ENCODE results near the gene MARCHF6.

Gene MARCHF6

GRCh38 chr5:10354048-10354872 is 765 bp downstream of the MARCHF6 start:
- Histone ChIP-seq H3K9ac (ENCODE audit: low read length) (peak overlapping the region; percentile 78), H4K20me1 (ENCODE audit: insufficient read depth, low read length) (peaks cover 38% of the 10 kb centered on the region)

DNA sequence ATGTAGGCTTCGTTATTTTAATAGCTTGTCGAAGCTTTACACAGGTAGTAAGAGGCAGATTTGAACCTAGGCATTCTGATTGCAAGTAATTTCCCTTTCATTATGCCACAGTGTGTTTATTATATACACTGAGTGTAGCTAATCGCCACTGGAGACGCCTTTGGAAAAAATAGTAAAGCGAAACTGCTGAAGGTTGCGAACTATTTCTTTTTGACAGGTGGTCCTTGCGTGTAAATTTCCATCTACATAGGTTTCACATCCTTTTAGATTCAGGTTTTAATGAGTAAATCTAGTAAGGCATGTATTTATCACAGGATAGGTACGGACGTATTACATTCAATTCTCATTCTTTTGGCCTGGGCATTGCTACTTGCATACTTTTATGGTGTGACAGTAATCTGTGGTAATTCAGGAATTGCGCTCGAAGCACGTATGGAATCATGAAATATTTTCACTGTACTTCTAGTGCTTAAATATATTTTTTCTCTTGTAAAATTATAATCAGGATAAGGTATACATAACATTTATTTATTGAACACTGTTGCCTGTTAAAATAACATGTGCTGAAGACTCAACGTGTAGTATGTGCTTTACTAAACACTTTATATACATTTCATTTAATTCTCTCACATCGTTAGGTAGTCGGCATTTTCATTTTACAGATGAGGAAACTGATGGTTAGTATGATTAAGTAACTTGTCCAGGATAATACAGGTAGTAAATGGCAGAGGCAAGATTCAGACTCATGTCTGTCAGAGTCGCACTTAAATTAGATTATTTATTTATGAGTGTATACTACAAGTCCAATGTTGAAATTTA is 1.8 kb downstream of the MARCHF6 start:
- peaks cover 36% of the 10 kb centered on the region for H3K4me1 ChIP-seq (ENCODE audit: low read length)
- peak overlapping the region; percentile 78 for H3K9ac ChIP-seq (ENCODE audit: low read length)
- no peaks in the 10 kb centered on the region for H3K9me3 ChIP-seq (ENCODE audit: insufficient read depth, low read length)
- H3K79me2 ChIP-seq (ENCODE audit: low read length) = peaks cover 71% of the 10 kb centered on the region
- peak overlapping the region; percentile 87 for H3K4me2 ChIP-seq (ENCODE audit: low read length)
- H4K20me1 ChIP-seq (ENCODE audit: insufficient read depth, low read length) = peaks cover 48% of the 10 kb centered on the region
- H3K36me3 ChIP-seq (replicated peaks; ENCODE audit: low read depth, low read length) = peaks cover 6% of the 10 kb centered on the region
- peak overlapping the region; percentile 99 for H3K4me3 ChIP-seq (ENCODE audit: low read length)
- no peak overlapping the region for H2AFZ ChIP-seq (ENCODE audit: low read depth, low read length)
- no peak for TF ChIP-seq EZH2phosphoT487 (IDR thresholded peaks at IDR 0.05; ENCODE audit: low read depth)
- H3K27me3 ChIP-seq (ENCODE audit: low read depth, low read length) = no peaks in the 10 kb centered on the region
- H3K27ac ChIP-seq (ENCODE audit: low read length) = peak overlapping the region; percentile 94

More at GRCh38 chr5:10354048-10354872, 765 bp downstream of the MARCHF6 start:
- Histone ChIP-seq H3K27ac (ENCODE audit: low read length) (peak overlapping the region; percentile 94), H3K9me3 (ENCODE audit: insufficient read depth, low read length) (no peaks in the 10 kb centered on the region), H3K4me1 (ENCODE audit: low read length) (peaks cover 35% of the 10 kb centered on the region), H3K4me3 (ENCODE audit: low read length) (peak overlapping the region; percentile 99), H3K27me3 (ENCODE audit: low read depth, low read length) (no peaks in the 10 kb centered on the region), H3K4me2 (ENCODE audit: low read length) (peak overlapping the region; percentile 87), H3K79me2 (ENCODE audit: low read length) (peaks cover 61% of the 10 kb centered on the region), H2AFZ (ENCODE audit: low read depth, low read length) (no peak overlapping the region), H3K36me3 (replicated peaks; ENCODE audit: low read depth, low read length) (peaks cover 4% of the 10 kb centered on the region)
- TF ChIP-seq EZH2phosphoT487 (IDR thresholded peaks at IDR 0.05; ENCODE audit: low read depth) (no peak), CTCF (IDR thresholded peaks at IDR 0.05; ENCODE audit: low read depth, low read length) (no peak)

DNA sequence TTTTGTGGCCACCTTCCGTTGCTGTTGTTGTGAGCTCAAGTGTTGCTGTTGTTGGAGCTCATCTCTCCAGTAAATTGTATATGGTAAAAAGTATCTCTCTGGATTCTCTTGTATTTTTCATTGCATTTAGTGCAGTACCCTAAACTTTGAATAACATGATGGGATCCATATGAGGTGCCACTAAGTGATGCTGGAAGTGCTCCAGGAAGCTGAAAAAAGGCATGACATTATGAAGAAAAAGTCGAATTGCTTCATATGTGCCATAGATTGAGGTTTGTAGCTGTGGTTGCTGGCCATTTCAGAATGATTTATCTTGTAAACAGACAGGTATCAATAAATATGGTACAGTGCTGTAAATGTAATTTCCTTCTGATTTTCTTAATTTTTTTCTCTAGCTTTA is 5.5 kb downstream of the MARCHF6 start:
- Histone ChIP-seq H3K4me3 (ENCODE audit: low read length) (no peak overlapping the region), H3K4me1 (ENCODE audit: low read length) (peaks cover 44% of the 10 kb centered on the region)
- no peak for TF ChIP-seq CTCF (IDR thresholded peaks at IDR 0.05; ENCODE audit: low read depth, low read length)
- TF ChIP-seq EZH2phosphoT487 (IDR thresholded peaks at IDR 0.05; ENCODE audit: low read depth) = no peak

DNA sequence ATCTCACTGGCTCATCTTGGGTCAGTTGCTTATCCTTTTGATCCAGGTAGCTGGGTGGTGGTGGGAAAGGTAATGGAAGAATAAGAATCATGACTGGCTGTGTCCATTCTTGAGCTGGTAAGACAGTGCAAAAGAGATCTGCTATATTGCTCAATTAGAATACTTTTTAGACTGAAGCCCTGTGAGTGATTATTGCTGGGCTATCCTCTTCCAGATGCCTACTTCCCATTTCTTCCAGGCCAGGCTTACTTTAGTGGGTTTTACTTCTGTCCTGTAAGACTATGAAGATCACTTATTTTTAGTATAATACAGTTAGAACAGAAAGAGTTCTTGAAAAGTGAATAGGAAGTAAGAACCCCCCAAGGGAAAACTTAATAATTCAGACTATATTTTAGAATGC is 7.2 kb downstream of the MARCHF6 start:
- H3K4me3 ChIP-seq (ENCODE audit: low read length) = no peak overlapping the region
- peaks cover 40% of the 10 kb centered on the region for H3K4me1 ChIP-seq (ENCODE audit: low read length)
- TF ChIP-seq EZH2phosphoT487 (IDR thresholded peaks at IDR 0.05; ENCODE audit: low read depth) (no peak), CTCF (IDR thresholded peaks at IDR 0.05; ENCODE audit: low read depth, low read length) (no peak)
- no peaks in the 10 kb centered on the region for H3K27me3 ChIP-seq (ENCODE audit: low read depth, low read length)
- H3K9ac ChIP-seq (ENCODE audit: low read length) = no peak overlapping the region
- peaks cover 92% of the 10 kb centered on the region for H4K20me1 ChIP-seq (ENCODE audit: insufficient read depth, low read length)
- H2AFZ ChIP-seq (ENCODE audit: low read depth, low read length) = no peak overlapping the region
- peaks cover 6% of the 10 kb centered on the region for H3K36me3 ChIP-seq (replicated peaks; ENCODE audit: low read depth, low read length)
- peaks cover 99% of the 10 kb centered on the region for H3K79me2 ChIP-seq (ENCODE audit: low read length)
- no peaks in the 10 kb centered on the region for H3K9me3 ChIP-seq (ENCODE audit: insufficient read depth, low read length)
- no peak overlapping the region for H3K4me2 ChIP-seq (ENCODE audit: low read length)
- H3K27ac ChIP-seq (ENCODE audit: low read length) = no peak overlapping the region

More for the DNA sequence above, 5.5 kb downstream of the MARCHF6 start:
- Histone ChIP-seq H3K9ac (ENCODE audit: low read length) (no peak overlapping the region), H3K36me3 (replicated peaks; ENCODE audit: low read depth, low read length) (peaks cover 6% of the 10 kb centered on the region), H2AFZ (ENCODE audit: low read depth, low read length) (no peak overlapping the region), H3K79me2 (ENCODE audit: low read length) (peaks cover 100% of the 10 kb centered on the region), H4K20me1 (ENCODE audit: insufficient read depth, low read length) (peaks cover 84% of the 10 kb centered on the region), H3K9me3 (ENCODE audit: insufficient read depth, low read length) (no peaks in the 10 kb centered on the region), H3K27ac (ENCODE audit: low read length) (no peak overlapping the region), H3K27me3 (ENCODE audit: low read depth, low read length) (no peaks in the 10 kb centered on the region), H3K4me2 (ENCODE audit: low read length) (no peak overlapping the region)

Data from OCI-LY3 (cell line).